Measurements from ENCODE around the gene CCNQ. TPM values are rescaled to one million over a fixed set of nuclear protein-coding genes. Genes with fewer than 3 reads are reported as not detected.

The CCNQ gene
- polyA plus RNA-seq, 1 donor (not counting 4 experiments of a cell fraction or from before 2014, with no cell fraction given) = 31.1 TPM

DNA sequence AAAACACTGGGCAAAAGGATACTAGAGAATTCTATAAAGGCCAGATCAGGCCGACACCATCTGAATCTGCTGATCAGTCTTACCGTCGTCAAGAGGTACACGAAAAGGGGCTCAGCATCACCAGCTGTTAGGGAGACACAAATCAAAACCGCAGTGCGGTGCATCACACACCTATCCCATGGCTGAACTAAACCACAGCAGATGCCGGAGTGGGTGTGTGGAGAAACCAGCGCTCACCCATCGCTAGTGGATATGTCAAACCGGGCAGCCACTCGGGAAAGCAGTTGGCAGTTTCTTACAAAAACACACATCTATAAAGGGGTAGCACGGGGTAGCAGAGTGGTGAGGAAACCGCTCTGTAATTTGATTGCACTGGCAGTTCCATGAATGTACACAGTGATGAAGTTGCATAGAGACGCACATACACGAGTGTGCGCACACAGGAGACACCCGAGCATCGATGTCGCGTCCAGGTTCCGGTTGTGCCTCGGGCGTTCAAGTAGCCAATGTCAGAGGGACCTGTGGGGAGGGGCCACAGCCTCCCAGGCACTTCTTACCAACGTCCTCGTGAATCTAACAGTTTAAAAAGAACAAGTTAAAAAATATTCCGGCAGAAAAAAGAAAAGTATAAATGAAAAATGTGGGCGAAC lies 23.1 kb upstream of the CCNQ start:
- no peak overlapping the region for H2AFZ ChIP-seq (ENCODE audit: control insufficient read depth, low read length)
- no peaks in the 10 kb centered on the region for H3K4me1 ChIP-seq (ENCODE audit: control insufficient read depth, extremely low read depth, insufficient read depth, low read length)
- H3K36me3 ChIP-seq (ENCODE audit: control insufficient read depth in 2 of 2, extremely low read depth in 1 of 2, insufficient read depth in 2 of 2, low read length in 2 of 2) = no peaks in the 10 kb centered on the region
- H3K9me3 ChIP-seq (ENCODE audit: control insufficient read depth, low read depth, low read length) = no peaks in the 10 kb centered on the region
- no peak overlapping the region for H3K4me2 ChIP-seq (ENCODE audit: control insufficient read depth, extremely low read depth, insufficient read depth, low read depth, low read length)
- no peak overlapping the region for H3K9ac ChIP-seq (ENCODE audit: control insufficient read depth, extremely low read depth, insufficient read depth, low read length)
- no peaks in the 10 kb centered on the region for H3K9me1 ChIP-seq (ENCODE audit: control insufficient read depth, extremely low read depth, insufficient read depth, low read length)
- no peak overlapping the region for H3K4me3 ChIP-seq (ENCODE audit: control insufficient read depth in 2 of 3, extremely low read depth in 1 of 3, insufficient read depth in 2 of 3, low read depth in 1 of 3, low read length in 3 of 3)
- no peaks in the 10 kb centered on the region for H3K79me2 ChIP-seq (ENCODE audit: control insufficient read depth, insufficient read depth, low read length)
- no peak for FAIRE-seq
- dilution Hi-C loops (cut with MboI; ENCODE audit: extremely low pct_ligation_motif_present, low sequenced_read_pairs) = no loop called here
- H4K20me1 ChIP-seq (ENCODE audit: control insufficient read depth, extremely low read depth, insufficient read depth, low read length) = no peaks in the 10 kb centered on the region
- TF ChIP-seq, protein P1, sequence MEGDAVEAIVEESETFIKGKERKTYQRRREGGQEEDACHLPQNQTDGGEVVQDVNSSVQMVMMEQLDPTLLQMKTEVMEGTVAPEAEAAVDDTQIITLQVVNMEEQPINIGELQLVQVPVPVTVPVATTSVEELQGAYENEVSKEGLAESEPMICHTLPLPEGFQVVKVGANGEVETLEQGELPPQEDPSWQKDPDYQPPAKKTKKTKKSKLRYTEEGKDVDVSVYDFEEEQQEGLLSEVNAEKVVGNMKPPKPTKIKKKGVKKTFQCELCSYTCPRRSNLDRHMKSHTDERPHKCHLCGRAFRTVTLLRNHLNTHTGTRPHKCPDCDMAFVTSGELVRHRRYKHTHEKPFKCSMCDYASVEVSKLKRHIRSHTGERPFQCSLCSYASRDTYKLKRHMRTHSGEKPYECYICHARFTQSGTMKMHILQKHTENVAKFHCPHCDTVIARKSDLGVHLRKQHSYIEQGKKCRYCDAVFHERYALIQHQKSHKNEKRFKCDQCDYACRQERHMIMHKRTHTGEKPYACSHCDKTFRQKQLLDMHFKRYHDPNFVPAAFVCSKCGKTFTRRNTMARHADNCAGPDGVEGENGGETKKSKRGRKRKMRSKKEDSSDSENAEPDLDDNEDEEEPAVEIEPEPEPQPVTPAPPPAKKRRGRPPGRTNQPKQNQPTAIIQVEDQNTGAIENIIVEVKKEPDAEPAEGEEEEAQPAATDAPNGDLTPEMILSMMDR (optimal IDR thresholded peaks at IDR 0.05 in 1 of 3, IDR thresholded peaks at IDR 0.05 in 1 of 3, conservative IDR thresholded peaks at IDR 0.05 in 1 of 3; ENCODE audit: extremely low read depth in 1 of 3, insufficient read depth in 2 of 3, low read length in 3 of 3) = no peak
- no peak for TF ChIP-seq EZH2 (IDR thresholded peaks at IDR 0.05; ENCODE audit: low read length)
- no peak overlapping the region for H3K27ac ChIP-seq (ENCODE audit: control insufficient read depth, insufficient read depth, low read length)
- DNase-seq (ENCODE audit: low read depth, low spot score) = no peak
- no peaks in the 10 kb centered on the region for H3K27me3 ChIP-seq (ENCODE audit: control insufficient read depth, extremely low read depth, insufficient read depth, low read length)

DNA sequence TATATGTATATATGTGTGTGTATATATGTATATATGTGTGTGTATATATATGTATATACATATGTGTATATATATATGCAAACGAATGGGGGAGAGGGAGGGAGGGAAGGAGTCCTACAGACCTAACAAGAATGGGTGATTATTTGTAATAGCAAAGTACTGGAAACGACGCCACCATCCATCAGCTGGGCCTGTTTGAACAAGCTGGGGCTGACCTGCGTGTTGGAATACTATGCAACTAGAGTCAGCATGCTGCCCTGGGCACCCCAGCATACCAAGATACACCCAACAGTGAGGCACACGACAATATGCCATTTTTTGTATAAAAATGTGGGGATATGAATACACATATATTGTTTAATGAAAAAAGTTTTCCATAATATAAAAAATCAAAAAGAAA lies 21.6 kb upstream of the CCNQ start:
- dilution Hi-C loops (cut with MboI; ENCODE audit: extremely low pct_ligation_motif_present, low sequenced_read_pairs) = no loop called here
- no peaks in the 10 kb centered on the region for H3K27me3 ChIP-seq (ENCODE audit: control insufficient read depth, extremely low read depth, insufficient read depth, low read length)
- H3K36me3 ChIP-seq (ENCODE audit: control insufficient read depth in 2 of 2, extremely low read depth in 1 of 2, insufficient read depth in 2 of 2, low read length in 2 of 2) = no peaks in the 10 kb centered on the region
- FAIRE-seq (no peak), DNase-seq (ENCODE audit: low read depth, low spot score) (no peak)
- H3K9ac ChIP-seq (ENCODE audit: control insufficient read depth, extremely low read depth, insufficient read depth, low read length) = no peak overlapping the region
- H4K20me1 ChIP-seq (ENCODE audit: control insufficient read depth, extremely low read depth, insufficient read depth, low read length) = no peaks in the 10 kb centered on the region
- H3K9me1 ChIP-seq (ENCODE audit: control insufficient read depth, extremely low read depth, insufficient read depth, low read length) = no peaks in the 10 kb centered on the region
- H3K79me2 ChIP-seq (ENCODE audit: control insufficient read depth, insufficient read depth, low read length) = no peaks in the 10 kb centered on the region
- H3K4me2 ChIP-seq (ENCODE audit: control insufficient read depth, extremely low read depth, insufficient read depth, low read depth, low read length) = no peak overlapping the region
- TF ChIP-seq EZH2 (IDR thresholded peaks at IDR 0.05; ENCODE audit: low read length) = no peak
- TF ChIP-seq, protein P1 (optimal IDR thresholded peaks at IDR 0.05 in 1 of 3, IDR thresholded peaks at IDR 0.05 in 1 of 3, conservative IDR thresholded peaks at IDR 0.05 in 1 of 3; ENCODE audit: extremely low read depth in 1 of 3, insufficient read depth in 2 of 3, low read length in 3 of 3) = no peak
- H2AFZ ChIP-seq (ENCODE audit: control insufficient read depth, low read length) = no peak overlapping the region
- no peaks in the 10 kb centered on the region for H3K9me3 ChIP-seq (ENCODE audit: control insufficient read depth, low read depth, low read length)
- H3K4me1 ChIP-seq (ENCODE audit: control insufficient read depth, extremely low read depth, insufficient read depth, low read length) = no peaks in the 10 kb centered on the region
- H3K27ac ChIP-seq (ENCODE audit: control insufficient read depth, insufficient read depth, low read length) = no peak overlapping the region
- H3K4me3 ChIP-seq (ENCODE audit: control insufficient read depth in 2 of 3, extremely low read depth in 1 of 3, insufficient read depth in 2 of 3, low read depth in 1 of 3, low read length in 3 of 3) = no peak overlapping the region
